Thyroid gland (tissue), 4 donors: ENCODE results near the gene FGF23.

Source experiments
- POLR2A ChIP-seq, 2 donors: fragments of 450-650 bp; IDR thresholded peaks; one replicate each; pipeline ENCODE4 v1.6.1; 2017; ENCODE audit warnings: antibody characterized with exemption in 2 of 2, mild to moderate bottlenecking in 2 of 2, moderate library complexity in 1 of 2
- TF ChIP-seq, protein P1 (sequence below), 6 experiments: fragments of 200-600 bp in 3 of 6; fragments of 450-650 bp in 3 of 6; sonication (generic) in 3 of 6; IDR thresholded peaks; one replicate each; pipeline ENCODE4 v1.5.1; 2016 to 2019; ENCODE audit warnings: antibody characterized with exemption in 6 of 6, mild to moderate bottlenecking in 2 of 6, inconsistent platforms in 1 of 6, moderate library complexity in 1 of 6

DNA sequence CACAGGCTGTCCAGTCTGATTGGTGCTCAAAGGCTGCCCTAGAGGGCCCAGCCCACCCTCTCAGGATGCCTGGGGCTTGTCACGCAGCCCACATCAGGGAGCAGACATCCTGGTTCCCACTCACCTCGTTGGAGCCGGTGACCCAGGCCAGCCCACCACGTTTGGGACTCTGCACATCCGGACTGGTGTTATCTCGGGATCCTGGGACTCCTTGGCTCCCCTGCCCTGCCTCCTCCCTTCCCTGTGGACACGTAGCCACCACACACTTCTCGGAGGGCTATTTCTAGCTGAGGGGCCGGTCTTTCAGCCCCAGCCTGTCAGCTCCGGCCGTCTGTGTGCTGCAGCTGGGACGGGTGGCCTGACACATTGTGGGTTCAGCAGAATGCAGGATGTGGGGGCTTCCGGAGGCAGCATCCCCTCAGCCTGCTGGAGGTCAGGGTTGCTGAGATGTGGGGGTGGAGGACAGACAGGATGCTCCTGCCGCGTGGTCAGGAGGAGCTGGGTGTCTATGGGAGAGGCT, 12.8 kb upstream of the FGF23 start:
- TF ChIP-seq, protein P1, sequence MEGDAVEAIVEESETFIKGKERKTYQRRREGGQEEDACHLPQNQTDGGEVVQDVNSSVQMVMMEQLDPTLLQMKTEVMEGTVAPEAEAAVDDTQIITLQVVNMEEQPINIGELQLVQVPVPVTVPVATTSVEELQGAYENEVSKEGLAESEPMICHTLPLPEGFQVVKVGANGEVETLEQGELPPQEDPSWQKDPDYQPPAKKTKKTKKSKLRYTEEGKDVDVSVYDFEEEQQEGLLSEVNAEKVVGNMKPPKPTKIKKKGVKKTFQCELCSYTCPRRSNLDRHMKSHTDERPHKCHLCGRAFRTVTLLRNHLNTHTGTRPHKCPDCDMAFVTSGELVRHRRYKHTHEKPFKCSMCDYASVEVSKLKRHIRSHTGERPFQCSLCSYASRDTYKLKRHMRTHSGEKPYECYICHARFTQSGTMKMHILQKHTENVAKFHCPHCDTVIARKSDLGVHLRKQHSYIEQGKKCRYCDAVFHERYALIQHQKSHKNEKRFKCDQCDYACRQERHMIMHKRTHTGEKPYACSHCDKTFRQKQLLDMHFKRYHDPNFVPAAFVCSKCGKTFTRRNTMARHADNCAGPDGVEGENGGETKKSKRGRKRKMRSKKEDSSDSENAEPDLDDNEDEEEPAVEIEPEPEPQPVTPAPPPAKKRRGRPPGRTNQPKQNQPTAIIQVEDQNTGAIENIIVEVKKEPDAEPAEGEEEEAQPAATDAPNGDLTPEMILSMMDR (IDR thresholded peaks at IDR 0.05): no peak
- TF ChIP-seq POLR2A (IDR thresholded peaks at IDR 0.05): no peak
